DOHH2 (cell line): Measurements from ENCODE around the gene CTNS.

ENCODE experiments used
- EZH2phosphoT487 ChIP-seq: fragments of 200-600 bp; sonication (generic); IDR thresholded peaks from 2 replicates; pipeline ENCODE4 v1.6.1; 2017; ENCODE audit warnings: borderline replicate concordance, mild to moderate bottlenecking, antibody characterized with exemption, low read length, moderate library complexity, mixed read lengths
- TF ChIP-seq, protein P1 (sequence below): fragments of 200-600 bp; sonication (generic); IDR thresholded peaks from one replicate; pipeline ENCODE4 v1.5.1; 2014; ENCODE audit warnings: antibody characterized with exemption, mild to moderate bottlenecking, low read depth, low read length; ENCODE audit not compliant: poor library complexity, severe bottlenecking

DNA sequence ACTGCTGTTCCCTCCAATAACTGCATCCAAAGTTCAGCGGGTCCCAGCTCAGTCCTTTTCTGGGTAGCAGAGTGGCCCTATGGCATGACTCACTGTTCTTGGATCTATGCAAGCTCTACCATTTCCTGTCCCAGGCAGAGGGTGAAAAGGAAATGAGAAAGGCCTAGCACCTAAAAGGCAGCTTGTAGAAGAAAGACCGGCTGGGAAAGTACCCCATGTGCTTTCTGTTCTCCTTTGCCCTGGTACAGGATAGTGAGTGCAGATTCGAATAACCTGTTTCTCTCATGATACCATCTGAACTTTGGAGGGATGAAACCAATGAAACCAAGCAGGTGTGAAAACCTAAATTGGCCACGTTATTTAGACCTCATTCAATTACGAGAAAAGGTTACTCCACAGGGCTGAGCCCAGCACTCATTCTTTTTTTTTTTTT, 74.4 kb downstream of the CTNS start:
- TF ChIP-seq, protein P1, sequence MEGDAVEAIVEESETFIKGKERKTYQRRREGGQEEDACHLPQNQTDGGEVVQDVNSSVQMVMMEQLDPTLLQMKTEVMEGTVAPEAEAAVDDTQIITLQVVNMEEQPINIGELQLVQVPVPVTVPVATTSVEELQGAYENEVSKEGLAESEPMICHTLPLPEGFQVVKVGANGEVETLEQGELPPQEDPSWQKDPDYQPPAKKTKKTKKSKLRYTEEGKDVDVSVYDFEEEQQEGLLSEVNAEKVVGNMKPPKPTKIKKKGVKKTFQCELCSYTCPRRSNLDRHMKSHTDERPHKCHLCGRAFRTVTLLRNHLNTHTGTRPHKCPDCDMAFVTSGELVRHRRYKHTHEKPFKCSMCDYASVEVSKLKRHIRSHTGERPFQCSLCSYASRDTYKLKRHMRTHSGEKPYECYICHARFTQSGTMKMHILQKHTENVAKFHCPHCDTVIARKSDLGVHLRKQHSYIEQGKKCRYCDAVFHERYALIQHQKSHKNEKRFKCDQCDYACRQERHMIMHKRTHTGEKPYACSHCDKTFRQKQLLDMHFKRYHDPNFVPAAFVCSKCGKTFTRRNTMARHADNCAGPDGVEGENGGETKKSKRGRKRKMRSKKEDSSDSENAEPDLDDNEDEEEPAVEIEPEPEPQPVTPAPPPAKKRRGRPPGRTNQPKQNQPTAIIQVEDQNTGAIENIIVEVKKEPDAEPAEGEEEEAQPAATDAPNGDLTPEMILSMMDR, result no peak
- no peak for TF ChIP-seq EZH2phosphoT487
